DND-41 (cell line): ENCODE measurements around the gene ZFP36L2.

Experiments used
- ATAC-seq: fragments of 200-7000 bp; cut with Tn5 transposase; 3 replicates; pipeline ENCODE4 v1.9.1; 2021; ENCODE audit warnings: low read depth; ENCODE audit not compliant: insufficient read depth
- DNase-seq: peaks from one replicate; pipeline ENCODE4 v3.0.0-alpha.2; 2020
- H2AFZ ChIP-seq: 2 replicates; pipeline ENCODE4 v1.6.0; 2012; ENCODE audit warnings: low read depth, low read length
- H3K27ac ChIP-seq: 2 replicates; pipeline ENCODE4 v1.5.1; 2012; ENCODE audit warnings: low read length, inconsistent platforms
- H3K27me3 ChIP-seq: fragments of 200-600 bp; sonication (generic); 2 replicates; pipeline ENCODE4 v1.6.0; 2012; ENCODE audit warnings: low read length, mild to moderate bottlenecking, inconsistent platforms; ENCODE audit not compliant: insufficient read depth, poor library complexity
- H3K36me3 ChIP-seq: 2 replicates; pipeline ENCODE4 v1.5.1; 2012; ENCODE audit warnings: low read length, inconsistent platforms; ENCODE audit not compliant: insufficient read depth
- H3K4me1 ChIP-seq: 2 replicates; pipeline ENCODE4 v1.5.1; 2012; ENCODE audit warnings: mild to moderate bottlenecking, low read length; ENCODE audit not compliant: insufficient read depth
- H3K4me2 ChIP-seq: 2 replicates; pipeline ENCODE4 v1.6.0; 2012; ENCODE audit warnings: mild to moderate bottlenecking, moderate library complexity, low read length, inconsistent platforms; ENCODE audit not compliant: insufficient read depth
- H3K4me3 ChIP-seq, 2 experiments: fragments of 200-600 bp in 1 of 2; shearing (Covaris generic) in 1 of 2; 2 replicates each; pipeline ENCODE4 v1.5.1; 2012 to 2016; ENCODE audit warnings: inconsistent platforms in 2 of 2, low read length in 2 of 2, mild to moderate bottlenecking in 2 of 2, low read depth in 1 of 2, moderate library complexity in 1 of 2
- H3K79me2 ChIP-seq: 2 replicates; pipeline ENCODE4 v1.6.0; 2012; ENCODE audit warnings: low read length, inconsistent platforms; ENCODE audit not compliant: insufficient read depth
- H3K9ac ChIP-seq: 2 replicates; pipeline ENCODE4 v1.6.0; 2012; ENCODE audit warnings: low read depth, mild to moderate bottlenecking, inconsistent platforms, low read length, moderate library complexity
- H3K9me3 ChIP-seq: 2 replicates; pipeline ENCODE4 v1.5.1; 2012; ENCODE audit warnings: low read length, moderate library complexity, mild to moderate bottlenecking, inconsistent platforms; ENCODE audit not compliant: insufficient read depth, severe bottlenecking
- H4K20me1 ChIP-seq: 2 replicates; pipeline ENCODE4 v1.6.0; 2012; ENCODE audit warnings: low read length; ENCODE audit not compliant: insufficient read depth
- EZH2 ChIP-seq: IDR thresholded peaks from 3 replicates; pipeline ENCODE4 v1.6.1; 2012; ENCODE audit warnings: borderline replicate concordance, low read depth, mild to moderate bottlenecking, moderate library complexity, low read length, inconsistent platforms; ENCODE audit not compliant: severe bottlenecking
- TF ChIP-seq, protein P1 (sequence below): IDR thresholded peaks from 2 replicates; pipeline ENCODE4 v1.5.1; 2012; ENCODE audit warnings: borderline replicate concordance, low read length, moderate library complexity, mild to moderate bottlenecking; ENCODE audit not compliant: poor library complexity, severe bottlenecking; ENCODE audit errors: extremely low read depth

ZFP36L2 gene

GRCh38 chr2:43178055-43178598 is 48.3 kb downstream of the ZFP36L2 start:
- no peak for TF ChIP-seq EZH2
- TF ChIP-seq, protein P1, sequence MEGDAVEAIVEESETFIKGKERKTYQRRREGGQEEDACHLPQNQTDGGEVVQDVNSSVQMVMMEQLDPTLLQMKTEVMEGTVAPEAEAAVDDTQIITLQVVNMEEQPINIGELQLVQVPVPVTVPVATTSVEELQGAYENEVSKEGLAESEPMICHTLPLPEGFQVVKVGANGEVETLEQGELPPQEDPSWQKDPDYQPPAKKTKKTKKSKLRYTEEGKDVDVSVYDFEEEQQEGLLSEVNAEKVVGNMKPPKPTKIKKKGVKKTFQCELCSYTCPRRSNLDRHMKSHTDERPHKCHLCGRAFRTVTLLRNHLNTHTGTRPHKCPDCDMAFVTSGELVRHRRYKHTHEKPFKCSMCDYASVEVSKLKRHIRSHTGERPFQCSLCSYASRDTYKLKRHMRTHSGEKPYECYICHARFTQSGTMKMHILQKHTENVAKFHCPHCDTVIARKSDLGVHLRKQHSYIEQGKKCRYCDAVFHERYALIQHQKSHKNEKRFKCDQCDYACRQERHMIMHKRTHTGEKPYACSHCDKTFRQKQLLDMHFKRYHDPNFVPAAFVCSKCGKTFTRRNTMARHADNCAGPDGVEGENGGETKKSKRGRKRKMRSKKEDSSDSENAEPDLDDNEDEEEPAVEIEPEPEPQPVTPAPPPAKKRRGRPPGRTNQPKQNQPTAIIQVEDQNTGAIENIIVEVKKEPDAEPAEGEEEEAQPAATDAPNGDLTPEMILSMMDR: no peak
- no peaks in the 10 kb centered on the region for H3K36me3 ChIP-seq
- no peak overlapping the region for H3K4me3 ChIP-seq
- 0 out of 2 replicates have a peak overlapping the region, but pooled peaks have one; percentile 10 for H2AFZ ChIP-seq
- H3K9me3 ChIP-seq: peaks cover 18% of the 10 kb centered on the region
- ATAC-seq: no peak
- peak overlapping the region; percentile 52 for H3K27ac ChIP-seq
- H3K4me1 ChIP-seq: peaks cover 16% of the 10 kb centered on the region
- H3K9ac ChIP-seq: no peak overlapping the region
- no peak for DNase-seq
- H3K79me2 ChIP-seq: no peaks in the 10 kb centered on the region
- H3K4me2 ChIP-seq: no peak overlapping the region
- H4K20me1 ChIP-seq: no peaks in the 10 kb centered on the region
- H3K27me3 ChIP-seq: no peaks in the 10 kb centered on the region

- Histone ChIP-seq H3K9ac (no peak overlapping the region), H3K36me3 (no peaks in the 10 kb centered on the region), H3K4me2 (no peak overlapping the region), H3K27me3 (no peaks in the 10 kb centered on the region), H3K79me2 (no peaks in the 10 kb centered on the region), H3K4me3 (no peak overlapping the region), H2AFZ (no peak overlapping the region), H3K9me3 (peaks cover 18% of the 10 kb centered on the region), H3K27ac (no peak overlapping the region; the same call in 1 of the 2 replicates), H3K4me1 (peaks cover 16% of the 10 kb centered on the region), H4K20me1 (no peaks in the 10 kb centered on the region)
- ATAC-seq (no peak), DNase-seq (no peak)
- TF ChIP-seq, protein P1: no peak
- TF ChIP-seq EZH2: no peak
These were observed 50.0 kb downstream of the ZFP36L2 start for GRCh38 chr2:43176449-43176848.

- Histone ChIP-seq H3K4me3 (no peak overlapping the region), H3K9me3 (peaks cover 18% of the 10 kb centered on the region), H3K27ac (peak overlapping the region; percentile 10; the same call in 1 of the 2 replicates), H3K4me1 (peaks cover 16% of the 10 kb centered on the region), H3K79me2 (no peaks in the 10 kb centered on the region), H3K4me2 (no peak overlapping the region), H3K36me3 (no peaks in the 10 kb centered on the region), H4K20me1 (no peaks in the 10 kb centered on the region), H3K9ac (no peak overlapping the region), H2AFZ (no peak overlapping the region), H3K27me3 (no peaks in the 10 kb centered on the region)
- no peak for TF ChIP-seq EZH2
- TF ChIP-seq, protein P1: no peak
- ATAC-seq (no peak), DNase-seq (no peak)
These were observed 50.5 kb downstream of the ZFP36L2 start for GRCh38 chr2:43175876-43176275.

DNA sequence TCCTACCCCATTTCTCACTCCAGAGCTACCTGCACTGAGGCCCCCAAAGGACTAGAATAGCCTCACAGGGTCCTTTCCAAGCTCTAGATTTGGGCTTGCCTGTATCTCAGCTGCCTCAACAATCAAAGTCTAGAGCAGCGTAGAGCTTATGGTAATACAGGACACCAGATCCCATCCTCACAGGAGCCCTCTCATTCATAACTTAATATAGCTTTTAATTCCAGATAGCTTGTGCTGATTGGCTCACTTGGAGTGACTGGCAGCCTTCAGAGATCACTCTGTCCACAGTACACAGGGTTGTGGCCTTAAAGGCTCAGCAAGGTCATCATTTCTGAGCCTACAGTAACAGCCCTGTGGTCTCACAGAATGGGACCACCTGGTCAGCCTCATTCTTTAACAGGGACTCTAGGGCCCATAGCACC is 51.4 kb downstream of the ZFP36L2 start:
- Histone ChIP-seq H3K79me2 (no peaks in the 10 kb centered on the region), H3K4me1 (peaks cover 25% of the 10 kb centered on the region), H3K9me3 (peaks cover 18% of the 10 kb centered on the region), H3K36me3 (no peaks in the 10 kb centered on the region), H3K4me2 (no peak overlapping the region), H2AFZ (no peak overlapping the region), H3K27ac (peak overlapping the region; percentile 70), H3K4me3 (peak overlapping the region in 1 of 2 experiments; percentile 0; a peak in 1 of 4 replicates), H3K9ac (no peak overlapping the region), H4K20me1 (no peaks in the 10 kb centered on the region), H3K27me3 (no peaks in the 10 kb centered on the region)
- no peak for TF ChIP-seq EZH2
- TF ChIP-seq, protein P1: no peak
- ATAC-seq (no peak), DNase-seq (no peak)
